SU-DHL-6 (cell line): ENCODE results near the gene ARNT2.

Experiments
- H2AFZ ChIP-seq: fragments of 200-600 bp; sonication (generic); 2 replicates; pipeline ENCODE4 v1.6.1; 2014; ENCODE audit warnings: low read depth, mild to moderate bottlenecking, moderate library complexity, mixed read lengths, antibody characterized with exemption, low read length; ENCODE audit not compliant: severe bottlenecking
- H3F3A ChIP-seq: fragments of 200-600 bp; shearing (Covaris generic); 2 replicates; pipeline ENCODE4 v1.6.0; 2016; ENCODE audit warnings: antibody characterized with exemption, mild to moderate bottlenecking; ENCODE audit not compliant: insufficient read depth
- H3K27ac ChIP-seq: fragments of 200-600 bp; sonication (generic); 2 replicates; pipeline ENCODE4 v1.5.1; 2016; ENCODE audit warnings: low read depth, mild to moderate bottlenecking, low read length, moderate library complexity, mixed read lengths
- H3K27me3 ChIP-seq: fragments of 200-600 bp; sonication (generic), shearing (Covaris generic); 2 replicates; pipeline ENCODE4 v1.6.0; 2014; ENCODE audit warnings: mild to moderate bottlenecking, low read length
- H3K36me3 ChIP-seq: fragments of 200-600 bp; sonication (generic); 2 replicates; pipeline ENCODE4 v1.6.1; 2014; ENCODE audit warnings: mild to moderate bottlenecking, low read length, mixed read lengths
- H3K4me2 ChIP-seq: fragments of 300-600, 200-600 bp; shearing (Covaris generic), sonication (generic); 2 replicates; pipeline ENCODE4 v1.6.0; 2014; ENCODE audit warnings: low read length, low read depth, mild to moderate bottlenecking; ENCODE audit not compliant: poor library complexity, severe bottlenecking
- H3K4me3 ChIP-seq: fragments of 200-600 bp; sonication (generic); 2 replicates; pipeline ENCODE4 v1.5.1; 2014; ENCODE audit warnings: antibody characterized with exemption, low read length, mild to moderate bottlenecking, mixed read lengths; ENCODE audit not compliant: insufficient read depth, poor library complexity, severe bottlenecking
- H3K79me2 ChIP-seq: fragments of 200-600 bp; sonication (generic); 2 replicates; pipeline ENCODE4 v1.6.1; 2014; ENCODE audit warnings: mild to moderate bottlenecking, low read length, moderate library complexity; ENCODE audit not compliant: insufficient read depth
- H3K9ac ChIP-seq: fragments of 200-600 bp; sonication (generic); 2 replicates; pipeline ENCODE4 v1.7.0; 2014; ENCODE audit warnings: mild to moderate bottlenecking, low read length
- H3K9me2 ChIP-seq: fragments of 200-600 bp; sonication (generic); replicated peaks from 2 replicates; pipeline ENCODE4 v1.6.1; 2014; ENCODE audit warnings: low read length; ENCODE audit not compliant: insufficient read depth
- H3K9me3 ChIP-seq: fragments of 200-600 bp; sonication (generic); 2 replicates; pipeline ENCODE4 v1.6.1; 2014; ENCODE audit warnings: low read length, mixed read lengths; ENCODE audit not compliant: insufficient read depth
- H4K20me1 ChIP-seq: fragments of 200-600 bp; sonication (generic); 2 replicates; pipeline ENCODE4 v1.6.1; 2014; ENCODE audit warnings: low read depth, mild to moderate bottlenecking, antibody characterized with exemption, low read length, moderate library complexity, mixed read lengths
- CTCF ChIP-seq: fragments of 200-600 bp; sonication (generic); IDR thresholded peaks from one replicate; pipeline ENCODE4 v1.5.1; 2017; ENCODE audit warnings: antibody characterized with exemption, mild to moderate bottlenecking, low read length, moderate library complexity; ENCODE audit not compliant: insufficient read depth, poor library complexity, severe bottlenecking
- EZH2phosphoT487 ChIP-seq: fragments of 200-600 bp; sonication (generic), shearing (Covaris generic); conservative IDR thresholded peaks from 2 replicates; pipeline ENCODE4 v1.6.1; 2018; ENCODE audit warnings: mild to moderate bottlenecking, antibody characterized with exemption, low read length, moderate library complexity, mixed read lengths

ARNT2 gene

GRCh38 chr15:80618685-80619400 lies 214.7 kb downstream of the ARNT2 start:
- Histone ChIP-seq H3K9me2 (no peaks in the 10 kb centered on the region), H2AFZ (no peak overlapping the region)
- TF ChIP-seq EZH2phosphoT487, result no peak
- TF ChIP-seq CTCF, result no peak

GRCh38 chr15:80619680-80620079 lies 215.5 kb downstream of the ARNT2 start:
- no peak overlapping the region for H3K27ac ChIP-seq
- no peak overlapping the region for H3K4me2 ChIP-seq
- no peaks in the 10 kb centered on the region for H3F3A ChIP-seq
- H3K79me2 ChIP-seq, result no peaks in the 10 kb centered on the region
- no peaks in the 10 kb centered on the region for H3K9me2 ChIP-seq
- no peaks in the 10 kb centered on the region for H4K20me1 ChIP-seq
- TF ChIP-seq CTCF, result no peak
- no peak for TF ChIP-seq EZH2phosphoT487
- no peaks in the 10 kb centered on the region for H3K9me3 ChIP-seq
- no peak overlapping the region for H2AFZ ChIP-seq
- H3K4me3 ChIP-seq, result no peak overlapping the region
- H3K9ac ChIP-seq, result no peak overlapping the region
- no peaks in the 10 kb centered on the region for H3K36me3 ChIP-seq
- H3K27me3 ChIP-seq, result no peaks in the 10 kb centered on the region

More at GRCh38 chr15:80618685-80619400, 214.7 kb downstream of the ARNT2 start:
- H3K27ac ChIP-seq, result no peak overlapping the region
- H3K4me2 ChIP-seq, result no peak overlapping the region
- H3K9me3 ChIP-seq, result no peaks in the 10 kb centered on the region
- no peaks in the 10 kb centered on the region for H3F3A ChIP-seq
- H3K9ac ChIP-seq, result no peak overlapping the region
- no peaks in the 10 kb centered on the region for H4K20me1 ChIP-seq
- H3K36me3 ChIP-seq, result no peaks in the 10 kb centered on the region
- H3K79me2 ChIP-seq, result no peaks in the 10 kb centered on the region
- H3K27me3 ChIP-seq, result no peaks in the 10 kb centered on the region
- no peak overlapping the region for H3K4me3 ChIP-seq

GRCh38 chr15:80620141-80620540 lies 216.0 kb downstream of the ARNT2 start:
- no peak for TF ChIP-seq CTCF
- Histone ChIP-seq H3K9ac (no peak overlapping the region), H2AFZ (no peak overlapping the region), H3K36me3 (no peaks in the 10 kb centered on the region), H3K4me3 (no peak overlapping the region), H3K4me2 (no peak overlapping the region), H3F3A (no peaks in the 10 kb centered on the region), H3K9me2 (no peaks in the 10 kb centered on the region), H3K9me3 (no peaks in the 10 kb centered on the region), H3K27ac (no peak overlapping the region), H3K79me2 (no peaks in the 10 kb centered on the region), H4K20me1 (no peaks in the 10 kb centered on the region), H3K27me3 (no peaks in the 10 kb centered on the region)
